Measurements from ENCODE around the gene TTC31. TPM values are rescaled to one million over a fixed set of nuclear protein-coding genes. Genes with fewer than 3 reads are reported as not detected.
"Not testable (repeated sequence)": the region's sequence is repeated elsewhere in the genome, so short reads cannot be mapped to it uniquely, and the experiment has no call there.

TTC31 gene
- 7.3 and 10.1 TPM in 2 replicates for total RNA-seq

- DNase-seq (ENCODE audit: low read depth, low spot score), result peak; percentile 84
Observed at GRCh38 chr2:74482801-74483674, at the start of gene TTC31, which contains the start of gene CCDC142. Gene TTC31 (plus strand): TSS chr2:74483081. CDS start chr2:74483096, 15 bp downstream. Gene CCDC142 (minus strand): TSS chr2:74482998. CDS start chr2:74482837, 161 bp downstream.

GRCh38 chr2:74436111-74436805, 46.6 kb upstream of the TTC31 start:
- DNase-seq (ENCODE audit: low read depth, low spot score), result no peak

- no peak for DNase-seq (ENCODE audit: low read depth, low spot score)
Observed at GRCh38 chr2:74436848-74437695, 45.8 kb upstream of the TTC31 start.

GRCh38 chr2:74438248-74438647, 44.6 kb upstream of the TTC31 start:
- DNase-seq (ENCODE audit: low read depth, low spot score), result no peak

- no peak for DNase-seq (ENCODE audit: low read depth, low spot score)
Observed at GRCh38 chr2:74439373-74439772, 43.5 kb upstream of the TTC31 start.

- DNase-seq (ENCODE audit: low read depth, low spot score), result no peak
Observed at GRCh38 chr2:74439803-74440377, 43.0 kb upstream of the TTC31 start.

GRCh38 chr2:74440378-74441169, 42.3 kb upstream of the TTC31 start:
- peak; percentile 24 for DNase-seq (ENCODE audit: low read depth, low spot score)

GRCh38 chr2:74441170-74441689, 41.7 kb upstream of the TTC31 start:
- no peak for DNase-seq (ENCODE audit: low read depth, low spot score)

GRCh38 chr2:74441690-74442482, 41.0 kb upstream of the TTC31 start, which contains the start of gene RTKN:
Gene RTKN (minus strand): TSS chr2:74441937. CDS start chr2:74441816, 121 bp downstream.
- no peak for DNase-seq (ENCODE audit: low read depth, low spot score)

- not testable (repeated sequence) for DNase-seq (ENCODE audit: low read depth, low spot score)
Observed at GRCh38 chr2:74442483-74443297, 40.2 kb upstream of the TTC31 start.

- no peak for DNase-seq (ENCODE audit: low read depth, low spot score)
Observed at GRCh38 chr2:74444498-74445318, 38.2 kb upstream of the TTC31 start.

- no peak for DNase-seq (ENCODE audit: low read depth, low spot score)
Observed at GRCh38 chr2:74447230-74447999, 35.5 kb upstream of the TTC31 start.

- DNase-seq (ENCODE audit: low read depth, low spot score), result no peak
Observed at GRCh38 chr2:74448771-74449170, 34.1 kb upstream of the TTC31 start.

GRCh38 chr2:74450570-74451190, 32.2 kb upstream of the TTC31 start:
- DNase-seq (ENCODE audit: low read depth, low spot score), result no peak

- peak; percentile 92 for DNase-seq (ENCODE audit: low read depth, low spot score)
Observed at GRCh38 chr2:74454654-74455511, 28.0 kb upstream of the TTC31 start, which contains the start of gene INO80B. Gene INO80B (plus strand): TSS chr2:74455087. CDS start chr2:74455117, 30 bp downstream.
